Stimulated activated CD8-positive, alpha-beta memory T cell treated with anti-CD3 and anti-CD28 coated beads, Interleukin-4, amount 100 ng/mL, for 4 hours (primary cell): Measurements from ENCODE around the gene UBE2I.
"Not testable (repeated sequence)": the region's sequence is repeated elsewhere in the genome, so short reads cannot be mapped to it uniquely, and the experiment has no call there.

Experiments used
- DNase-seq, 2 donors: peaks; one replicate each; pipeline ENCODE4 v3.0.0-alpha.2; 2020; ENCODE audit warnings: low read depth in 2 of 2, low spot score in 1 of 2

UBE2I gene

GRCh38 chr16:1292208-1292607 lies 17.2 kb upstream of the UBE2I start:
- DNase-seq = not testable (repeated sequence)

GRCh38 chr16:1292808-1293207 lies 16.6 kb upstream of the UBE2I start:
- not testable (repeated sequence) for DNase-seq

GRCh38 chr16:1293921-1294656 lies 15.3 kb upstream of the UBE2I start:
- no peak for DNase-seq

DNA sequence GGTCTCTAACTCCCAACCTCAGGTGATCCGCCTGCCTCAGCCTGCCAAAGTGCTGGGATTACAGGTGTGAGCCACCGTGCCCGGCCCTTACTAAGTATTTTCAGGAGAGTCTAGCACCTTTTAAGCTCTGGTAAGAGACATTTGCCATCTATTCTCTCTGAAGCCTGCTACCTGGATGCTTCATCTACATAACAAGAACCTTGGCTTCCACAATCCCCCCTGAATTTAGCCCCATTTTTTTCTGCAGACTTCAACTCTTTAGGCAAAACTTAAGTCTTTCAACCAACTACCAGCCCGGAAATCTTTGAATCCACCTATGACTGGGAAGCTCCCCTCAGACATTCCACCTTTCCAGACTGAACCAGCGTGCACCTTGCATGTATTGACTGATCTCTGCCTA lies 14.0 kb upstream of the UBE2I start:
- no peak for DNase-seq

- not testable (repeated sequence) for DNase-seq
Observed at GRCh38 chr16:1296688-1297017, 12.8 kb upstream of the UBE2I start.

- no peak for DNase-seq
Observed at GRCh38 chr16:1297018-1297696, 12.3 kb upstream of the UBE2I start.

DNA sequence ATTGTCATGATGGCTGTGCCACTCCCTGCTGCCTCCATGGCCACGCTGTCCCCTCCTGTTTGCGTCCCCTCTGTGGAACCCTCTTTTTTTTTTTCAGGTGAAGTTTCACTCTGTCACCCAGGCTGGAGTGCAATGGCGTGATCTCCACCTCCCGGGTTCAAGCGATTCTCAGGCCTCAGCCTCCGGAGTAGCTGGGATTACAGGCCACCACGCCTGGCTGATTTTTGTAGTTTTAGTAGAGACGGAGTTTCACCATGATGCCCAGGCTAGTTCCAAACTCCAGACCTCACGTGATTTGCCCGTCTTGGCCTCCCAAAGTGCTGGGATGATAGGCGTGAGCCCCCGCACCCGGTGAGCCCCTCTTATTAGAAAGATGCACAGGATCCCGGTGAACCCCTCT lies 11.0 kb upstream of the UBE2I start:
- DNase-seq = no peak

DNA sequence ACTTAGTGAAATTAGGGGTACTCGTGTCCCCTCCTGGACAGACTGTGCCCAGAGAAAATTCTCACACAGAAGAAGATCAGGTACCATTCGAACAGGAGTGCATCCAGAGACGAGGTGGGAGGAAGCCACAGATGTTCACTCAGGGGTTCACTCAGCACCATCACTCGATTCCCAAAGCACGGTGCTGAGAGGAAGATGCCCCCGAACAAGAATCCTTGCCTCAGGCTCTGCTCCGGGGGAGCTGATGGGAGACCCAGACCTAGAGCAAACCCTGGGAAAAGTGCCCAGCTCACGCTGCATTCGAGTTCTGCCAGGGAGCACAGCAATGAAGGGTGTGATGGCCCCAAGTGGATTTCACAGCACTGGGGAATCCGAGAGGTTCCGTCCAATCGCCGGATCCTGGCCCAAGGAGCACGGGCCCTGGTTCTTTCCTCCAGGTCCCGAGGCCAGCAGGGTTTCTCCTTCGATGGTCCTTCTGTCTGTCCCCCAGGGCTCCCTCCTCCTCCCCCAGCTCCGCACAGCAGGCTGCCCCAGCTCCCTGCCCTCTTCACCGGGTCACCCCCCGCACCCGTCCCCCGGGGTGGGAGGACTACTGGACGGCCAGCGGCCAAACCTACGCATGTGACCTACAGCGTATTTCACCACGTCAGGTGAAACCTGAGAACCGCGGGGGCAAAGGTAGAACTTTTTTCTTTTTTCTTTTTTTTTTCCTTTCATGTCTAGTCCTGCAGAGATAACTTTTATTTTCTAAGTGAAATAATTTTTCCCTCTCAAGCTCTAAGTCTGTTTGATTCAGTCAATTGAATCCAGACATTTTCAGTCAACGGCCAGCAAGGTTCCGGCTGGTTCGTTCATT lies 10.2 kb upstream of the UBE2I start:
- DNase-seq = no peak

- DNase-seq = no peak
Observed at GRCh38 chr16:1299868-1300203, 9.6 kb upstream of the UBE2I start.

- peak; percentile 40 to 43 for DNase-seq
Observed at GRCh38 chr16:1300664-1301476, 8.6 kb upstream of the UBE2I start.

DNA sequence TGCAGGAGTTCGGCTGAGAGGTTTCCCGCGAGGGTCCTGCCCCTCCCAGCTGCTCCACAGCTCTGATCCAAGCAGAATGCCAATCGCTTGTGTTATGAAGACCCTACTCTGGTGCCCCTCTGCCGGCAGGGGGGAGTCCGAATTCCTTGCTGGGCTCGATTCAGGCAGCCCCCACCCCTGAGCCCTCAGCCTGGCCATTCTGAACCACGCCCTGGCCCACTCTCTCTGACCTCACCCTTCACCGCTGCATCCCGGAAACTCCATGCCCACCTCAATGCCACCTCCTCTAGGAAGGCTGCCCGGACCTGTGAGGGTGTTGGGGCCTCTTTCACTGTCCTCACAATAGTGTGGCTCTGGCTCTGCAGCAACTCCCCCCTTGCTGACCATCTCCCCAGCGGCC lies 7.9 kb upstream of the UBE2I start:
- no peak for DNase-seq

- DNase-seq = no peak
Observed at GRCh38 chr16:1305823-1306222, 3.6 kb upstream of the UBE2I start.

GRCh38 chr16:1306334-1306733 lies 3.1 kb upstream of the UBE2I start:
- DNase-seq = no peak

DNA sequence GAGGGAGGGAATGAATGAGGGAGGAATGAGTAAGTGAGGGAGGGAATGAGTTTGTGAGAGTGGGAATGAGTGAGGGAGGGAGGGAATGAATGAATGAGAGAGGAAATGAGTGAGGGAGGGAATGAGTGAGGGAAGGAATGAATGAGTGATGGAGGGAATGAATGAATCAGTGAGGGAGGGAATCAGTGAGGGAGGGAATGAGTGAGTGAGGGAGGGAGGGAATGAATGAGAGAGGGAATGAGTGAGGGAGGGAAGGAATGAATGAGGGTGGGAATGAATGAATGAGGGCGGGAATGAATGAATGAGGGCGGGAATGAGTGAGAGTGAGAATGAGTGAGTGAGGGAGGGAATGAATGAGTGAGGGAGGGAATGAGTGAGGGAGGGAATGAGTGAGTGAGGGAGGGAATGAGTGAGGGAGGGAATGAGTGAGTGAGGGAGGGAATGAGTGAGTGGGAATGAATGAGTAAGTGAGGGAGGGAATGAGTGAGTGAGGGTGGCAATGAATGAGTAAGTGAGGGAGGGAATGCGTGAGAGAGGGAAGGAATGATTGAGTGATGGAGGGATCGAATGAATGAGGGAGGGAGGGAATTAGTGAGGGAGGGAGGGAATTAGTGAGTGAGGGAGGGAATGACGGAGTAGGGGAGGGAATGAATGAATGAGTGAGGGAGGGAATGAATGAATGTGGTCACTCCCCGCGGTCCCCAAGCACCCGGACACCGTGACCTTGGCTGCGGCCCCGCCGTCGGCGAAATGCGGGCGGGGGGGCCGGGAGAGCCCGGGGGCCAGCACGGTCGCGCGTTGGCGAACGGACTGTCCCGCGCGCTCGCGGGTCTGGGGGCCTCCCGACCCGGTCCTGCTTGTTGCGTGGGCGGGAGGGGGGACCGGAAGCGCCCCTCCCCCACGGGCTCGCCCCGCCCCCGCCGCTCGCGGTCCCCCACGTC lies 1.1 kb upstream of the UBE2I start:
- no peak for DNase-seq

DNA sequence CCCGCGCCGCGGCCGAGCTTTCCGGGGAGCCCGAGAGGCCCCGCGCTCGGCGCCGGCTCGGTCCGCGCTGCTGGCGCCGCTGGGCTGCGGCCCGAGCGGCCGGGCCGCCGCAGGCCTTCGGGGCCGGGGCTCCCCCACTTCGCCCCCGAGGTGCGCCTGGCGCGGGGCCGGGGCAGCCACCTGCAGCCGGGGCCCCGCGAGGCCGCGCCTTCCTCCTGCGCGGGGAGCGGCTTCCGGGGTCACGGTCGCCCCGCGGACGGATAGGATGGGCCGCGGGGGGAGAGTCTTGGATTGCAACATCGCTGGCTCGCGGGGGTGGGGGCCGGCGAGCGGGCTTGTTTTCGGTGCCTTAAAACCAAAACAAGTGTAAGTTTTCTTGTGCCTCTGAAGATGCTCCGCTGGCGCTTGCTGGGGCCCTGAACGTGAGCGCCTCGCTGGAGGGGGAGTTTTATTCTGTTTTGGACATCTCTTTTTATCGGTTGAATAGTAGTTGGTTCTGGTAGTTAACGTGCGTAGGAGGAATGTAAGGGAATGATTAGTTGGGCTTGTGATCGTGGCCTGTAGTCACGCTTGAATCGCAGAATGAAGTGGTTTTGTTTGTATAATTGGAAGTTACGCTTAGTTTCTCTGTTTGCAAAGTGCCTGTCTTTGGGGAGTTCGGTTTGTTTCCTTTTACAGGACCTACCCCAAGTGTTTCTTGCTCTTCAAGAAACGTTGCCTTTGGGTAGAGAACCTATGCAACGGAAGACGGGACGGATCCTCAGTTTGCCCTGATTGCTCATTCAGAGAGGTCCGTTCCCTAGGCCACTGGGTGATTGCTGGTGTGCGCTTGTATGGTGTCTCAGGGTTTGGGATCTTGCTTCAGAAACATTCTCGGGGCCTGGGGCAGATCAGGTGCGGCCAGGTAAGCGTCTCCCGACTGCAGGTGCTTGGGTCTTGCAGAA lies 724 bp downstream of the UBE2I start:
- peak in 1 of 2 donors; percentile 40 for DNase-seq

DNA sequence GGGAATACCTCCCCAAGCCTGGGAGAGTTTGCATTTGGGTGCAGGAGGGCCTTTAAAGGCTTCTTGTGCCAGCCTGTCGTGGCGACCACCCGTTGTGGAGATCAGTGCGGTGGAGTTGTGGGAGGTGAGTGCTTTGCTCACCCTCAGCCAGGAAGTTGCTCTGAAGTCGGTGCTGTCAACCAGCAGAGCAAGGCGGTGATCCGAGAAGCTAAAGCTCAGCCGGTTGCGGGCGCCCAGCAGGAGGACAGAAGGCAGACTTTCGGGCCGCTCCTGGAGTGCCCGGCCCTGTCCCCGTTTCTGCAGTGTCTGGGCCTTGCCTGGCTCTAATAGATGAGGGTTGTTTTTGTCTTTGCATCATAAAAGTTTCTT lies 1.4 kb downstream of the UBE2I start:
- DNase-seq = no peak

DNA sequence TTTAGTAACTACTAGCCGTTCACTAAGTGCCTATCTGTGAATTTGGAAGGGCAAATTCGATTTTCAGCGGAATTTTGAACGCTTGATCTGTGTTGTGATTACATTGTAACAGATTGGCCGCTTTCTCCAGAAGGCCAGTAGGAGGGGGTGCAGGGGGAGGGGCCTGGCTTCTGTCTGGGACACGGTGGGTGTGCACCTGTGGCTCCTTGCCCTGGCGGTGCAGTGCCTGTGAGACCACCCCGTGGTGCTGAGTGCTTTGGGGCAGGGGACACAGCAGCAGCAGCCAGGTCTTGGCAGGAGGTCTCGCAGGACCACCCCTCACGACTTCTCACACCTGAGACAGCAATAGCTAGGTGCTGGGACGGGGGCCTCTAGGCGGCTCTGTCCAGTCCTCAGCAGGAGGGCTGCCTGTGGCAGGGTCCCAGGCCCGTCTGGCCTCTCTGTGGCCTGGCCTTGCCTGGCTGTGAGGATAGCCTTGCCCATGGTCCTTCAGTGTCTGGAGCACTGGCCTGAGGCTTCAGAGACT lies 1.8 kb downstream of the UBE2I start:
- no peak for DNase-seq

- no peak for DNase-seq
Observed at GRCh38 chr16:1311738-1312466, 2.5 kb downstream of the UBE2I start.
